B cell (primary cell): ENCODE results near the gene ECT2L. TPM values are rescaled to one million over a fixed set of nuclear protein-coding genes. Genes with fewer than 3 reads are reported as not detected.
A peak's percentile ranks its signal among the peaks of the same experiment; 100 is the strongest.

Experiments
- ATAC-seq: fragments of 200-7000 bp; cut with Tn5 transposase; one replicate; pipeline ENCODE4 v1.10.0; 2021; ENCODE audit warnings: low read depth, mild to moderate bottlenecking, moderate number of reproducible peaks, moderate library complexity
- CTCF ChIA-PET: fragments of 350-600 bp; sonication (Branson Sonifier 250); formaldehyde crosslinking; loops from one replicate; lab custom pipeline; 2021; ENCODE audit warnings: antibody characterized with exemption, inconsistent platforms; lab: Charles Lee
- POLR2A ChIA-PET: fragments of 350-600 bp; sonication (Branson Sonifier 250); formaldehyde crosslinking; loops from one replicate; lab custom pipeline; 2021; ENCODE audit warnings: antibody characterized with exemption; lab: Charles Lee
- DNase-seq: peaks from one replicate; pipeline ENCODE4 v3.0.0; 2013
- H2AFZ ChIP-seq: 2 replicates; pipeline ENCODE4 v1.6.1; 2012; ENCODE audit warnings: mild to moderate bottlenecking, low read depth, low read length; ENCODE audit not compliant: insufficient read depth, poor library complexity, severe bottlenecking
- H3K27ac ChIP-seq, 2 donors: 1 replicate in 1 of 2; 2 replicates in 1 of 2; pipeline ENCODE4 v1.5.1; 2012 to 2013; ENCODE audit warnings: low read length in 2 of 2, mild to moderate bottlenecking in 2 of 2, moderate library complexity in 1 of 2
- H3K27me3 ChIP-seq, 4 experiments: fragments of 200-600 bp in 1 of 4; sonication (generic) in 1 of 4; replicated peaks in 1 of 4; 1 replicate in 2 of 4; 2 replicates in 2 of 4; pipeline versions ENCODE4 v1.6.1 to v1.7.0; 2013 to 2016; ENCODE audit warnings: low read length in 3 of 4, mild to moderate bottlenecking in 2 of 4, mixed read lengths in 1 of 4, moderate library complexity in 1 of 4; ENCODE audit not compliant: insufficient read depth in 4 of 4, control insufficient read depth in 3 of 4; ENCODE audit errors: control extremely low read depth in 1 of 4
- H3K36me3 ChIP-seq, 2 experiments: replicated peaks in 1 of 2; 1 replicate in 1 of 2; 2 replicates in 1 of 2; pipeline versions ENCODE4 v1.6.1 to v1.7.1; 2013; ENCODE audit warnings: low read length in 1 of 2; ENCODE audit not compliant: insufficient read depth in 2 of 2, control insufficient read depth in 1 of 2; ENCODE audit errors: control extremely low read depth in 1 of 2, extremely low read depth in 1 of 2
- H3K4me1 ChIP-seq, 2 donors: fragments of 200-600 bp in 1 of 2; sonication (generic) in 1 of 2; 1 replicate in 1 of 2; 2 replicates in 1 of 2; pipeline versions ENCODE4 v1.5.1 to v1.6.1; 2013 to 2017; ENCODE audit warnings: low read length in 2 of 2; ENCODE audit not compliant: control insufficient read depth in 2 of 2, insufficient read depth in 2 of 2
- H3K4me2 ChIP-seq: replicated peaks from 2 replicates; pipeline ENCODE3; 2012; ENCODE audit warnings: mild to moderate bottlenecking, low read depth, low read length; ENCODE audit not compliant: poor library complexity, severe bottlenecking
- H3K4me3 ChIP-seq, 5 experiments: fragments of 200-600 bp in 1 of 5; sonication (generic) in 1 of 5; 1 replicate in 3 of 5; 2 replicates in 2 of 5; pipeline versions ENCODE4 v1.5.1 to v1.7.0; 2011 to 2016; ENCODE audit warnings: low read length in 4 of 5, mild to moderate bottlenecking in 4 of 5, low read depth in 2 of 5, control low read depth in 1 of 5, moderate library complexity in 1 of 5; ENCODE audit not compliant: insufficient read depth in 1 of 5; ENCODE audit errors: control extremely low read depth in 1 of 5, extremely low read depth in 1 of 5
- H3K79me2 ChIP-seq: fragments of 200-600 bp; sonication (generic); one replicate; pipeline ENCODE4 v1.6.0; 2016; ENCODE audit warnings: low read length; ENCODE audit not compliant: control insufficient read depth, insufficient read depth
- H3K9ac ChIP-seq: fragments of 200-600 bp; sonication (generic); 2 replicates; pipeline ENCODE4 v1.6.1; 2017; ENCODE audit warnings: mild to moderate bottlenecking, low read length, moderate library complexity
- H3K9me3 ChIP-seq, 3 donors: one replicate each; pipeline versions ENCODE4 v1.6.1 to v1.7.1; 2013; ENCODE audit warnings: low read length in 2 of 3; ENCODE audit not compliant: control insufficient read depth in 2 of 3, insufficient read depth in 1 of 3; ENCODE audit errors: control extremely low read depth in 1 of 3
- H4K20me1 ChIP-seq: 2 replicates; pipeline ENCODE4 v1.6.0; 2012; ENCODE audit warnings: mild to moderate bottlenecking, low read length; ENCODE audit not compliant: insufficient read depth, control insufficient read depth, poor library complexity, severe bottlenecking
- H3K27ac Mint-ChIP-seq: one replicate; pipeline ENCODE4 v1.8.0; 2021; ENCODE audit warnings: mixed read lengths
- H3K27me3 Mint-ChIP-seq: one replicate; pipeline ENCODE4 v1.8.0; 2021; ENCODE audit warnings: mixed read lengths
- H3K4me1 Mint-ChIP-seq: one replicate; pipeline ENCODE4 v1.8.0; 2021; ENCODE audit warnings: mixed read lengths
- H3K4me3 Mint-ChIP-seq: one replicate; pipeline ENCODE4 v1.8.0; 2021; ENCODE audit warnings: mixed read lengths
- H3K9me3 Mint-ChIP-seq: one replicate; pipeline ENCODE4 v1.8.0; 2022; ENCODE audit warnings: mixed read lengths; ENCODE audit not compliant: insufficient read depth
- CTCF ChIP-seq: fragments of 200-600 bp; IDR thresholded peaks from one replicate; pipeline ENCODE4 v1.8.0; 2022; ENCODE audit warnings: antibody characterized with exemption, mild to moderate bottlenecking
- EZH2 ChIP-seq: IDR thresholded peaks from 2 replicates; pipeline ENCODE4 v1.6.1; 2012; ENCODE audit warnings: borderline replicate concordance, low read depth, mild to moderate bottlenecking, moderate library complexity, low read length; ENCODE audit not compliant: insufficient read depth, poor library complexity, severe bottlenecking
- WGBS: methylation state at CpG from one replicate; pipeline ENCODE4 v1.1.5; 2013; ENCODE audit warnings: missing lambda C conversion rate; ENCODE audit not compliant: insufficient coverage; 5-methylcytosine and 5-hydroxymethylcytosine counted together
- intact Hi-C: fragments of 100-400 bp; cut with micrococcal nuclease; formaldehyde crosslinking; loops from one replicate; pipeline ENCODE4 v1.10.0; 2022
- polyA plus RNA-seq: library from polyadenylated mRNA; depleted of rRNA; stranded (reverse); fragments of >200 nt; gene quantifications from 2 replicates; pipeline ENCODE4 v1.2.3, GENCODE V29; 2012
- total RNA-seq, 2 donors: library from RNA; stranded (reverse); fragments of 120-200 nt in 1 of 2; gene quantifications; 1 replicate in 1 of 2; 2 replicates in 1 of 2; pipeline versions ENCODE4 v1.2.3 to v1.2.4, GENCODE V29; 2013 to 2022

The ECT2L gene
- total and polyA plus RNA-seq, 2 donors (not counting 1 experiment from before 2014, with no cell fraction given): not detected

DNA sequence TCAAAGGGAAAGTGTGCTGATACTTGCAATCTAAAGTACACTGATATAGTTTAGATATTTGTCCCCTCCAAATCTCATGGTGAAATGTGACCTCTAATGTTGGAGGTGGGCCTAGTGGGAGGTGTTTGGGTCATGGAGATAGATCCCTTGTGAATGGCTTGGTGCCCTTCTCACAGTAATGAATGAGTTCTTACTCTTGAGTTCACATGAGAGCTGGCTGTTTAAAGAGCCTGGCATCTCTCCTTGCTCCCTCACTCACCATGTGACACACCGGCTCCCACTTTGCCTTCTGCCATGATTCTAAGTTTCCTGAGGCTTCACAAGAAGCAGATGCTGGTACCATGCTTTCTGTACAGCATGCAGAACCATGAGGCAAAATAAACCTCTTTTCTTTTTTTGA is 114.1 kb downstream of the ECT2L start:
- no peak overlapping the region for H3K27ac ChIP-seq
- H3K4me2 ChIP-seq: no peak overlapping the region
- no peaks in the 10 kb centered on the region for H4K20me1 ChIP-seq
- no peak overlapping the region for H3K9ac ChIP-seq
- Mint-ChIP-seq H3K9me3 (no peaks in the 10 kb centered on the region), H3K4me3 (no peak overlapping the region), H3K27me3 (no peaks in the 10 kb centered on the region), H3K4me1 (peaks cover 10% of the 10 kb centered on the region), H3K27ac (peak overlapping the region; percentile 15)
- DNase-seq (no peak), ATAC-seq (no peak)
- TF ChIP-seq EZH2: no peak
- TF ChIP-seq CTCF: no peak
- H3K27me3 ChIP-seq: no peaks in the 10 kb centered on the region
- H3K36me3 ChIP-seq: peaks cover 18 to 62% of the 10 kb centered on the region in 2 experiments
- no peak overlapping the region for H3K4me3 ChIP-seq
- peaks cover 0 to 5% of the 10 kb centered on the region in 2 donors for H3K4me1 ChIP-seq
- CTCF ChIA-PET: no interaction called here
- intact Hi-C loops: no loop called here
- POLR2A ChIA-PET: no interaction called here
- no peaks in the 10 kb centered on the region for H3K79me2 ChIP-seq
- H3K9me3 ChIP-seq: no peaks in the 10 kb centered on the region
- WGBS: 100% methylated on average over 1 of the region's 1 CpG
- H2AFZ ChIP-seq: no peak overlapping the region

DNA sequence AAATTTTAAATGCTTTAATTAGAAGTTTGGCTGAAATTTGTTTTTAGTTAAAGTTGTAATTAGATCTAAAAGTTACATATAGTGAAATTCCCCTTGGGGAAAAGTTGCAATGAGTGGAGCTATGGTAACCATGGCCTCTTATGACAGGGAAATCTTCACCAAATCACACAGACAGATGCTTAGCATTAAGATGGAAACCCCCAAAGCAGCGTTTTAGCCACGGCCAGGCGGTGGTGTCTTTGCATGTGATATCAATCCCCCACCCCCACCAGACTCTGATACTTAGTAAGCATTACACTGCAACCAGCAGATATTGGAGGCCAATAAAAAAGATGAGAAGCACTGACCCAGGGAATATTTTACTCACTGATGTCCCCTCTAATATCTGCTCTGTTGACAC is 116.4 kb downstream of the ECT2L start:
- H2AFZ ChIP-seq: no peak overlapping the region
- no peaks in the 10 kb centered on the region for H3K79me2 ChIP-seq
- H3K27me3 Mint-ChIP-seq: no peaks in the 10 kb centered on the region
- H3K9me3 Mint-ChIP-seq: no peaks in the 10 kb centered on the region
- ChIA-PET CTCF (no interaction called here), POLR2A (no interaction called here)
- no peak overlapping the region for H3K27ac Mint-ChIP-seq
- no peak overlapping the region for H3K4me2 ChIP-seq
- peaks cover 10% of the 10 kb centered on the region for H3K4me1 Mint-ChIP-seq
- no peak overlapping the region for H3K9ac ChIP-seq
- H3K4me3 Mint-ChIP-seq: no peak overlapping the region
- no peaks in the 10 kb centered on the region for H3K9me3 ChIP-seq
- ATAC-seq (no peak), DNase-seq (no peak)
- peaks cover 0 to 5% of the 10 kb centered on the region in 2 donors for H3K4me1 ChIP-seq
- no peak for TF ChIP-seq CTCF
- no peak for TF ChIP-seq EZH2
- WGBS: 61% methylated on average over 3 of the region's 3 CpGs
- no peak overlapping the region for H3K27ac ChIP-seq
- no peak overlapping the region for H3K4me3 ChIP-seq
- intact Hi-C loops: no loop called here
- peaks cover 16 to 57% of the 10 kb centered on the region in 2 experiments for H3K36me3 ChIP-seq
- no peaks in the 10 kb centered on the region for H4K20me1 ChIP-seq
- no peaks in the 10 kb centered on the region for H3K27me3 ChIP-seq
